Muscle of leg (tissue), 11 donors: ENCODE results near the gene GLT6D1. TPM values are rescaled to one million over a fixed set of nuclear protein-coding genes. Genes with fewer than 3 reads are reported as not detected.

ENCODE experiments used
- DNase-seq: peaks from one replicate; pipeline ENCODE4 v3.0.0; 2013
- H3K27ac ChIP-seq: one replicate; pipeline ENCODE4 v1.5.1; 2013; ENCODE audit warnings: mild to moderate bottlenecking, low read length, control low read depth
- H3K27me3 ChIP-seq: one replicate; pipeline ENCODE4 v1.6.1; 2013; ENCODE audit warnings: low read length; ENCODE audit not compliant: control insufficient read depth, insufficient read depth
- H3K36me3 ChIP-seq: one replicate; pipeline ENCODE4 v1.6.1; 2013; ENCODE audit warnings: low read length; ENCODE audit not compliant: control insufficient read depth, insufficient read depth
- H3K4me1 ChIP-seq: one replicate; pipeline ENCODE4 v1.6.1; 2013; ENCODE audit warnings: low read length; ENCODE audit not compliant: control insufficient read depth, insufficient read depth
- H3K4me3 ChIP-seq: one replicate; pipeline ENCODE4 v1.5.1; 2013; ENCODE audit warnings: low read length, control low read depth
- H3K9me3 ChIP-seq: replicated peaks from 2 replicates; pipeline ENCODE4 v1.6.1; 2013; ENCODE audit warnings: low read depth, low read length; ENCODE audit not compliant: control insufficient read depth
- WGBS: methylation state at CpG from one replicate; pipeline ENCODE4 v1.1.5; 2013; ENCODE audit warnings: missing lambda C conversion rate; ENCODE audit not compliant: insufficient coverage; 5-methylcytosine and 5-hydroxymethylcytosine counted together
- polyA plus RNA-seq, 8 donors: library from polyadenylated mRNA; unstranded; fragments of 120-200 nt; gene quantifications; one replicate each; pipeline versions ENCODE4 v1.2.1 to v1.2.3, GENCODE V29; 2013; ENCODE audit warnings: inconsistent platforms in 1 of 8, low replicate concordance in 1 of 8; ENCODE audit not compliant: insufficient read length in 8 of 8, insufficient read depth in 1 of 8
- total RNA-seq: library from RNA; stranded (reverse); fragments of 120-200 nt; gene quantifications from one replicate; pipeline ENCODE4 v1.2.4, GENCODE V29; 2013

Gene GLT6D1
- total and polyA plus RNA-seq, 9 donors, result not detected

DNA sequence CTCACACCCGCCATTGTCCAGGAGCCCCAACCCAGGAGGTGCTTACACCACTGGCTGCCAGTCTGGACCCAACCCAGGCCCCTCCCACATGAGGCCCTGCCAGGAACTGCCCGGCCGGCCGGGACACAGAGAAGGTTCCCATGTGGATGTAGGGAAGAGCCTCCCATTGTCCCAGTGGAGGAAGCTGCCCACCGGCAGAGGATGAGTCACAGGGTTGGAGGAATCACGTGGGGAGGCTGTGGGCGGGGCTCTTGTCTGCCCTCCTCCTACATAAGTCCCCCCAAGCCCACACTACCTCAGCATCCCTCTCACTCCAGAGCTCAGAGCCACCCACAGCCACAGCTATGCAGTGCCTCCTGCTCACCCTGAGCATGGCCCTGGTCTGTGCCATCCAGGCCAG is 51.7 kb downstream of the GLT6D1 start:
- H3K9me3 ChIP-seq, result no peaks in the 10 kb centered on the region
- no CpG with 5 or more reads among the region's 7 CpGs for WGBS
- H3K4me3 ChIP-seq, result no peak overlapping the region
- DNase-seq, result peak; percentile 12
- H3K27me3 ChIP-seq, result no peaks in the 10 kb centered on the region
- no peaks in the 10 kb centered on the region for H3K4me1 ChIP-seq
- no peaks in the 10 kb centered on the region for H3K36me3 ChIP-seq
- no peak overlapping the region for H3K27ac ChIP-seq

DNA sequence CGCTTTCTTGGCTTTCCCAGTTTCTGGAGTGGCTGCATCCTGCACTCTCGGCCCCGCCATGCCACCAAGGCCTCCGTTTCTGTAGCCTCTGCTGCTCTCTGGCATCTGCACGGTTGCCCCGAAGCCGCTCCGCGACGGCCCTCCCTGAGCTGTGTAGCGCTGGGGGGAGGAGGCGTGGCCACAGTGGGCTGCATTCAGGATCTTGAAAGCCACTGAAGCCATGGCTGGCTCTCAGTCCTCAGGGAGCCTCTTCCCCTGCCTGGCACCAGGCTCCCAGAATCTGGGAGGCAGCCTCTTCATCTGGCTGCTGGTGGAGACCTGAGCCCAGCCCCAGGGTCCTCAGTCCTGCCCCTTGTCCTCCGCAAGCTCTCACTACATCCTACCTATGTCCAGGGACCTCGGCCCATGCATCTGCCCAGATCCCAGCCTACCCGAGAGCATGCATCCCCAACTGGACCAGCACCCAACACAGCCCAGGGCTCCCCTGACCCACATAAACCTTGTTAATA is 52.7 kb downstream of the GLT6D1 start:
- Histone ChIP-seq H3K27me3 (peaks cover 2% of the 10 kb centered on the region), H3K4me1 (no peaks in the 10 kb centered on the region), H3K9me3 (no peaks in the 10 kb centered on the region), H3K4me3 (no peak overlapping the region), H3K36me3 (no peaks in the 10 kb centered on the region), H3K27ac (no peak overlapping the region)
- WGBS, result 51% methylated on average over 10 of the region's 15 CpGs
- DNase-seq, result no peak

DNA sequence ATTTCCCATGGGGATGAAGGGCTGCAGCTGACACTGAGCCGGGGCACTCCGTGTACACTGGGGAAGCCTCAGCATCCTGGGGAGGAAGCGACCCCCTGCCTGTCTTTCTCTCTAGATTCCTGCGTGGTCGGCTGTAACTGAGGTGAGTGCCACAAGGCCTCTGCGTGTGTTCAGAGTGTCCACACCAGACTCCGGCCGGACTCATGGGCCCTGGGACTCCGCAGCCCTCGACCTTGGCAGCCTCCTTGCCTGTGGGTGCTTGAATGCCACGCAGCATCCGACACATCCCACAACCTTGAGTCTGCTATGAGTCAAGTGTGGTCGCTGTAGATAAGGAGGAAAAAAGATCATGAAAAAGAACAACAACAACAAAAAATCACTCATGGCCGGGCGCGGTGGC is 54.4 kb downstream of the GLT6D1 start:
- DNase-seq, result no peak
- no peak overlapping the region for H3K4me3 ChIP-seq
- peaks cover 2% of the 10 kb centered on the region for H3K27me3 ChIP-seq
- no peaks in the 10 kb centered on the region for H3K36me3 ChIP-seq
- H3K4me1 ChIP-seq, result no peaks in the 10 kb centered on the region
- WGBS, result 49% methylated on average over 10 of the region's 16 CpGs
- no peaks in the 10 kb centered on the region for H3K9me3 ChIP-seq
- H3K27ac ChIP-seq, result no peak overlapping the region

DNA sequence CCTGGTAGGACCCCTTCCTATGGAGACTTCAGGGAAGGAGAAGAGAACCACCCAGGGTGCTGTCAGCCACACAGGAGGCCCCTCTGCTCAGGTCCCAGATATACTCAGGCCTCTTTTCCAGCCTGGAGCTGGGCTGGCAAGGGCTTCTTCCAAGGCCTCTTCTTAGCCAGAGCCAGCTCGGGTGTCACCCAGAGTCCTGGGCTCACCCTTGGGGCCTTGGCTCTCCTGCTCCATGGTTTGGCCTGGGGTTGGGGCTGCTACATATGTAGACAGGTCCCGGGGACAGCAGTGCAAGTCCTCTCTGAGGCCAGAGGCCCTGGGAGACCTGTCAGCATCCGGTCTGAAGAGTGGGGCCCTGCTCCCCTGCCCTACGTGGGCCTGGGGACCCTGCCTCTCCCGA is 55.0 kb downstream of the GLT6D1 start:
- H3K4me1 ChIP-seq, result no peaks in the 10 kb centered on the region
- 28% methylated on average over 5 of the region's 5 CpGs for WGBS
- H3K27me3 ChIP-seq, result peaks cover 2% of the 10 kb centered on the region
- no peak for DNase-seq
- H3K9me3 ChIP-seq, result no peaks in the 10 kb centered on the region
- H3K27ac ChIP-seq, result no peak overlapping the region
- no peak overlapping the region for H3K4me3 ChIP-seq
- H3K36me3 ChIP-seq, result no peaks in the 10 kb centered on the region

DNA sequence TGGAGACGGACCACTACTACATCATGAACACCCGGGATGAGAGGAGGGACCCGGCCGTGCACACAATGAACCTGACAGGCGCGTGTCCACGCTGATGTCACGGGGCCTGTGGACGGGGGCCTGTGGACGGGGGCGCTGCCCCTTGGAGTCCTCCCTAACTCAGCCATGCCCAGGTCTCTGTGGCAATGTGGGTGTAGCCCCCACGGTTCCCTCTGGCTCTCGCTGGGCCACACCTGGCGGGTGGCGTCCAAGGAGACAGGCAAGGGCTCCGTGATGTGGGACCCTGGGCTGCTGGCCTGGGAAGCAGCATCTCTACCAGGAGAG is 55.7 kb downstream of the GLT6D1 start:
- no peaks in the 10 kb centered on the region for H3K36me3 ChIP-seq
- no peaks in the 10 kb centered on the region for H3K4me1 ChIP-seq
- peaks cover 2% of the 10 kb centered on the region for H3K27me3 ChIP-seq
- no peaks in the 10 kb centered on the region for H3K9me3 ChIP-seq
- H3K27ac ChIP-seq, result no peak overlapping the region
- 85% methylated on average over 12 of the region's 16 CpGs for WGBS
- no peak overlapping the region for H3K4me3 ChIP-seq
- no peak for DNase-seq

DNA sequence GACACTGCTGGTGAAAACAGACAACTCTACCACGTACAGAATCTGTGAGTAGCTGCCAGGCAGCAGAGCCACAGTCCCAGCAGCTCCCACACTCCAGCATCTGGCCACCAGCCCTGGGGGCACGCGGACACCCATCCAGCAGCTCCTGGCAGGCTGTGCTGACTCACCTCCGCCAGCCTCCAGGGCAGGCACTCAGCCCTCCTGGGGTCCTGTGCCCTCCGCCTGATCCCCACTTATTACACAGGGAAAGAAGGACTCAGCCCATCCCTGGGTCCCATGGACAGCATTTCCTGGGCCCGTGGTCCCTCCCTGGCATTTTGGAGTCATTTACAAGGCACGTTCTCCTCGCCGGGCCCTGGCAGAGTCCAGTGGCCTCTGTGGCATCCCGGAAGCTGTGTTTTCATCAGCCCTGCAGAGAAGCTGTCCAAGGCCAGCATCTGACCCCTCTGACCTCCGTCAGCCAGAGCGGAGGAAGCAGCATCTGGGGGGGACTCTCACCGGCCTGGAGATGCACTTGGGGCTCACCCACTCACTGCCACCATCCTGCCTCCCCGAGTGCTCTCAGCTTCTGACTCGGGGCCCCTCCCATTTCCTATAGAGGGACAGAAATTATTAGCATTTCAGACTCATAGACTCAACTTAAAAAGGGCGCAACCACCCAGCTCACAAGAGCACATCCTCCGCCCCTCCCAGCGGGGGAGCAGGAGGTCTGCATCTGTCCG is 56.2 kb downstream of the GLT6D1 start:
- H3K4me3 ChIP-seq, result no peak overlapping the region
- DNase-seq, result no peak
- H3K36me3 ChIP-seq, result no peaks in the 10 kb centered on the region
- H3K9me3 ChIP-seq, result no peaks in the 10 kb centered on the region
- no peaks in the 10 kb centered on the region for H3K4me1 ChIP-seq
- no peak overlapping the region for H3K27ac ChIP-seq
- 75% methylated on average over 18 of the region's 19 CpGs for WGBS
- H3K27me3 ChIP-seq, result peaks cover 2% of the 10 kb centered on the region

DNA sequence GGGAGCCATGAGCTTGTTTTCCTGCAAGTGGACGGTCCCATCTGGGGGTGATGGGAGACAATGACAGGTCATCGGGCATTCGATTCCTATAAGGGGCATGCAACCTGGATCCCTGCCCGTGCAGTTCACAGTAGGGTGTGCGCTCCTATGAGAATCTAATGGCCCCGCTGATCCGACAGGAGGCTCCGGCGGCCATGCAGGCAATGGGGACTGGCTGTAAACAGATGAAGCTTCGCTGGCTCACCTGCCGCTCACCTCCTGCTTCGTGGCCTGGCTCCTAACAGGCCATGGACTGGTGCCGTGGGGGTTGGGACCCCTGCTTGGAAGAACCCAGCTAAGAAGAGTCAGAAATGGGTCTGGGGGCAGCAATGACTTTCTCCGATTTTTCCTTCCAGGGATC is 56.8 kb downstream of the GLT6D1 start:
- DNase-seq, result no peak
- Histone ChIP-seq H3K36me3 (no peaks in the 10 kb centered on the region), H3K4me3 (no peak overlapping the region), H3K27me3 (peaks cover 2% of the 10 kb centered on the region), H3K27ac (no peak overlapping the region), H3K4me1 (no peaks in the 10 kb centered on the region), H3K9me3 (no peaks in the 10 kb centered on the region)
- 86% methylated on average over 14 of the region's 14 CpGs for WGBS

GRCh38 chr9:135581636-135582426 is 57.5 kb downstream of the GLT6D1 start:
- H3K36me3 ChIP-seq, result no peaks in the 10 kb centered on the region
- no peak for DNase-seq
- peaks cover 2% of the 10 kb centered on the region for H3K27me3 ChIP-seq
- H3K4me1 ChIP-seq, result no peaks in the 10 kb centered on the region
- no peaks in the 10 kb centered on the region for H3K9me3 ChIP-seq
- WGBS, result 88% methylated on average over 13 of the region's 18 CpGs
- H3K4me3 ChIP-seq, result no peak overlapping the region
- no peak overlapping the region for H3K27ac ChIP-seq

DNA sequence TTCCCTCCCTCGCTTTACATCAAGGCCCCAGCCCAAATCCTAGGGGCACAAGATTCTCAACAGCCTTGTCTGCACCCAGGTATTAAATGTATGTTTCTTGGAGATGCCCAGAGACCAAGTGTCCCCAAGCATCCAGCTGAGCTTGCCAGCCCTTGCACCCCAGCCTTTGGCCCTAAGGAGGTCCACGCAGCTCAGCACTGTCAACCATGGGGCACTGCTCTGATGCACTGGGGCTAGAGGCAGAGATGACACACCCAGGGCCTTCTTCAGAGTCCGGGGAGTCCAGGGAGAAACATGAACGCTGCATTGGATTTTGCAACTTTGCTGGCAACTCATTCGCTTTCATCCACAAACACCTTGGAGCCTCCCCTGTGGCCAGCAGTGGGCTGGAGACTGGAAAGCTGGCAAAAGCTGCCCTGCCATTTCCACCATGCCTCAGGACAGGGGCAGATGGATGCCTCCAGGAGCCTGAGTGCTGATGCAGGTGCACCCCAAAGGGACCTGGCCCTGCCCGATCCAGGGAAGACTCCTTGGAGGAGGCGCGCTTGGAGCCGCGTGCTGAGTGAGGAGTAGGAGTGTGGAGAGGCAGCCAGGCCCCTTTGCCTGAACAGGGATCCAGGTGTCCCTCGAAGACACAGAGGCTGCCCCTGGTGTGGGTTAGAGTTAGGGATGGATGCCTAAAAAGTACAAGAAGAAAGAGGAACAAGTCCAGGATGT is 58.5 kb downstream of the GLT6D1 start:
- no peaks in the 10 kb centered on the region for H3K4me1 ChIP-seq
- 83% methylated on average over 9 of the region's 11 CpGs for WGBS
- H3K4me3 ChIP-seq, result no peak overlapping the region
- H3K27me3 ChIP-seq, result peaks cover 2% of the 10 kb centered on the region
- no peaks in the 10 kb centered on the region for H3K36me3 ChIP-seq
- no peak overlapping the region for H3K27ac ChIP-seq
- DNase-seq, result no peak
- no peaks in the 10 kb centered on the region for H3K9me3 ChIP-seq
